Activated CD4-positive, alpha-beta T cell treated with anti-CD3 and anti-CD28 coated beads, Interleukin-10, Interleukin-2, amounts not matched to agents 100 ng/mL and 50 ng/mL, durations not matched to agents 16 hours and 8 hours (primary cell): ENCODE measurements around the gene TSPEAR.
"Not testable (repeated sequence)": the region's sequence is repeated elsewhere in the genome, so short reads cannot be mapped to it uniquely, and the experiment has no call there.

Experiments
- DNase-seq: peaks from one replicate; pipeline ENCODE4 v3.0.0-alpha.2; 2020

Gene TSPEAR

GRCh38 chr21:44681152-44681551, 30.2 kb downstream of the TSPEAR start:
- DNase-seq: no peak

GRCh38 chr21:44677881-44678280, 33.5 kb downstream of the TSPEAR start:
- DNase-seq: no peak

- no peak for DNase-seq
Measured at GRCh38 chr21:44671911-44672310, 39.5 kb downstream of the TSPEAR start.

- no peak for DNase-seq
Measured at GRCh38 chr21:44670642-44671432, 40.5 kb downstream of the TSPEAR start.

GRCh38 chr21:44667612-44668011, 43.8 kb downstream of the TSPEAR start:
- no peak for DNase-seq

GRCh38 chr21:44666401-44667320, 44.7 kb downstream of the TSPEAR start, which contains the start of gene KRTAP12-2:
TSS of gene KRTAP12-2 (minus strand) at chr21:44666927. CDS start at chr21:44666886, 41 bp downstream.
- no peak for DNase-seq

GRCh38 chr21:44664691-44665090, 46.7 kb downstream of the TSPEAR start:
- no peak for DNase-seq

GRCh38 chr21:44661567-44661966, 49.8 kb downstream of the TSPEAR start:
- DNase-seq: not testable (repeated sequence)

- DNase-seq: peak; percentile 26
Measured at GRCh38 chr21:44658913-44659595, 52.3 kb downstream of the TSPEAR start.

- no peak for DNase-seq
Measured at GRCh38 chr21:44658541-44658910, 52.8 kb downstream of the TSPEAR start.

GRCh38 chr21:44657635-44658540, 53.5 kb downstream of the TSPEAR start, which contains the start of gene KRTAP12-3:
TSS of gene KRTAP12-3 (plus strand) at chr21:44657932. CDS start at chr21:44657980, 48 bp downstream.
- DNase-seq: peak; percentile 63

GRCh38 chr21:44656868-44657267, 54.5 kb downstream of the TSPEAR start:
- no peak for DNase-seq

- DNase-seq: no peak
Measured at GRCh38 chr21:44654576-44655175, 56.7 kb downstream of the TSPEAR start, which contains the start of gene KRTAP12-4. TSS of gene KRTAP12-4 (minus strand) at chr21:44654659. CDS start at chr21:44654614, 45 bp downstream.

GRCh38 chr21:44653656-44654575, 57.5 kb downstream of the TSPEAR start:
- peak; percentile 13 for DNase-seq

GRCh38 chr21:44653123-44653522, 58.2 kb downstream of the TSPEAR start:
- DNase-seq: no peak

- DNase-seq: no peak
Measured at GRCh38 chr21:44650973-44651675, 60.2 kb downstream of the TSPEAR start.

GRCh38 chr21:44650265-44650972, 61.0 kb downstream of the TSPEAR start:
- DNase-seq: no peak

GRCh38 chr21:44649521-44650100, 61.8 kb downstream of the TSPEAR start:
- no peak for DNase-seq
